ENCODE measurements around the gene SKI. TPM values are rescaled to one million over a fixed set of nuclear protein-coding genes. Genes with fewer than 3 reads are reported as not detected.
"Not testable (repeated sequence)": the region's sequence is repeated elsewhere in the genome, so short reads cannot be mapped to it uniquely, and the experiment has no call there.

SKI gene
- total RNA-seq, 1 donor from 2014 or later, result 55.7 TPM

DNA sequence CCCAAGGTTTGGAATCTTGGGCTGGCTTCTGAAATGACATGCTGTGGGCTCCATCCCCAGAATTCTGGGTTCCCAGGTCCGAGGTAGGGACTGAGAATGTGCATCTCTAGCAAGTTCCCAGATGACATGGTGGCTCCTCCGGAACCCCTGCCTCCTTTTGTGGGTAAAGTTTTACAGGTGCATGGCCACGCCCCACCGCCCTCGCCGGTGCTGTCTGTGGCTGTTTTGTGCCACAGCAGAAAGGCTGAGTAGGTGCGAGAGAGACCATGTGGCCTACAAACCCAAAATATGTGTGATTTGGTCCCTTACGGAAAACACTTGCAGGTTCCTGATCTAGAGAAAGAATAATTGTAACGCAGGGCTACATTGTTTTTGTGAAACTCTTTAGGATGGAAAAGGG, 30.9 kb downstream of the SKI start:
- Mint-ChIP-seq H3K4me1 (ENCODE audit: unreplicated experiment) (peaks cover 31% of the 10 kb centered on the region), H3K9me3 (no peaks in the 10 kb centered on the region), H3K36me3 (peaks cover 11% of the 10 kb centered on the region), H3K27me3 (no peaks in the 10 kb centered on the region), H3K27ac (peak overlapping the region; percentile 42), H3K4me3 (no peak overlapping the region)
- no peak for TF ChIP-seq CTCF (conservative IDR thresholded peaks at IDR 0.05)
- no peak for DNase-seq (ENCODE audit: extremely low spot score, unreplicated experiment)

DNA sequence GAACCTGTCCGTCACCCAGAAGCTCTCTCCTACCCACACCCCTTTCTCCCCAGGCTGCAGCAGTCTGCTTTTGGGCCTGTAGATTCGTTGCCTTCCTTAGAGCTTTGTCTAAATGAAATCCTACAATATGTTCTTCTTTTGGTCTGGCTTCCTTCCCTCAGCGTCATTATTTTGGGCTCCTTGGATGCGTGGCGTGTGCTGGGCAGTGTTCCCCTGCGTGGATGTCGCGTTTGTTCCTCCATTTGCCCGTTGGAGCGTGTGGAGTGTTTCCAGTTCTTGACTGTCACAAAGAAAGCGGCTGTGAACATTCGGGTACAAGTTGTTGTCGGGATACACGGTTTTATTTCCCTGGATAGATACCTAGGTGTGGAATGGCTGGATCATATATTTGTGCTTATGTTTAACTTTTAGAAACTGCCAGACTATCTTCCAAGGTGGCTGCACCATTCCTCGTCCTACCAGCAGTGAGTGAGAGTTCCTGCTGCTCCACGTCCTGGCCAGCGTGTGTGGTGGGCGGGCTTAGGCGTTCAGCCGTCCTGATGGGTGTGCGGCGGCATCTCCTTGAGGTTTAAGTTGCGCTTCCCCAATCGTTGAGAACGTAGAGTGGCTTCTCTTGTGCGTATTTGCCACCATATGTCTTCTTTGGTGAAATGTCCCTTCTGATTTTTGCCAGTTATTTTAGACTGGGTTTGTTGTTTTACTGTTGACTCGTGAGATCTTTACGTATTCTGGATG, 31.7 kb downstream of the SKI start:
- no peak for TF ChIP-seq CTCF (conservative IDR thresholded peaks at IDR 0.05)
- H3K27me3 Mint-ChIP-seq, result no peaks in the 10 kb centered on the region
- no peak overlapping the region for H3K4me3 Mint-ChIP-seq
- H3K27ac Mint-ChIP-seq, result peak overlapping the region; percentile 42
- no peak for DNase-seq (ENCODE audit: extremely low spot score, unreplicated experiment)
- peaks cover 31% of the 10 kb centered on the region for H3K4me1 Mint-ChIP-seq (ENCODE audit: unreplicated experiment)
- peaks cover 6% of the 10 kb centered on the region for H3K36me3 Mint-ChIP-seq
- H3K9me3 Mint-ChIP-seq, result no peaks in the 10 kb centered on the region

- not testable (repeated sequence) for H3K27me3 Mint-ChIP-seq; H3K27ac Mint-ChIP-seq; H3K4me3 Mint-ChIP-seq; DNase-seq (ENCODE audit: extremely low spot score, unreplicated experiment); H3K36me3 Mint-ChIP-seq; H3K9me3 Mint-ChIP-seq
- peaks cover 36% of the 10 kb centered on the region for H3K4me1 Mint-ChIP-seq (ENCODE audit: unreplicated experiment)
Measured at GRCh38 chr1:2260470-2260869, 32.4 kb downstream of the SKI start.

DNA sequence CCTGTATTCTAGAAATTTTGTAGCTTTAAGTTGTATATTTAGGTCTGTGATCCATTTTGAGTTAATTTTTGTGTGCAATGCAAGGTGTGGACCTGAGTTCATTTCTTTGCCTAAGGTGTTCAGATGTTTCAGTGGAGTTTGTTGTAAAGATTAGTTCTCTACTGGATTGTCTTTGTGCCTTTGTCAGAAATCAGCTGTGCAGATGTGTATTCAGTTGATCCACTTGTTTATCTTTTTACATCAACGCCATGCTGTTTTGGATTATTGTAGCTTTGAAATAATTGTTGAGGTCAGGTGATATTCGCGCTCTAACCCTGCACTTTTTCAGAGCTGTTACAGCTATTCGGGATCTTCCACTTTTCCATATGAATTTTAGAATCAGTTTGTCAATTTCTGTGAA, 32.8 kb downstream of the SKI start:
- Mint-ChIP-seq H3K4me3 (no peak overlapping the region), H3K27ac (no peak overlapping the region), H3K27me3 (no peaks in the 10 kb centered on the region), H3K4me1 (ENCODE audit: unreplicated experiment) (peaks cover 36% of the 10 kb centered on the region), H3K9me3 (no peaks in the 10 kb centered on the region), H3K36me3 (peaks cover 6% of the 10 kb centered on the region)
- TF ChIP-seq CTCF (conservative IDR thresholded peaks at IDR 0.05), result no peak
- DNase-seq (ENCODE audit: extremely low spot score, unreplicated experiment), result no peak

GRCh38 chr1:2261476-2262395, 33.6 kb downstream of the SKI start:
- H3K36me3 Mint-ChIP-seq; DNase-seq (ENCODE audit: extremely low spot score, unreplicated experiment); H3K4me3 Mint-ChIP-seq; H3K27ac Mint-ChIP-seq; H3K9me3 Mint-ChIP-seq; H3K27me3 Mint-ChIP-seq: not testable (repeated sequence)
- peaks cover 43% of the 10 kb centered on the region for H3K4me1 Mint-ChIP-seq (ENCODE audit: unreplicated experiment)

GRCh38 chr1:2266301-2266975, 38.3 kb downstream of the SKI start:
- Mint-ChIP-seq H3K36me3 (no peaks in the 10 kb centered on the region), H3K9me3 (no peaks in the 10 kb centered on the region), H3K4me1 (ENCODE audit: unreplicated experiment) (peaks cover 22% of the 10 kb centered on the region), H3K27ac (peak overlapping the region; percentile 68), H3K4me3 (no peak overlapping the region), H3K27me3 (no peaks in the 10 kb centered on the region)
- no peak for TF ChIP-seq CTCF (conservative IDR thresholded peaks at IDR 0.05)
- no peak for DNase-seq (ENCODE audit: extremely low spot score, unreplicated experiment)
